SH-SY5Y (cell line): ENCODE results near the gene GGCX.

Experiments used
- GATA2 ChIP-seq: IDR thresholded peaks from 2 replicates; pipeline ENCODE4 v1.6.1; 2011; ENCODE audit warnings: mild to moderate bottlenecking, low read depth, low read length
- GATA3 ChIP-seq: IDR thresholded peaks from 2 replicates; pipeline ENCODE4 v1.6.1; 2011; ENCODE audit warnings: low read depth, mild to moderate bottlenecking, low read length, moderate library complexity

DNA sequence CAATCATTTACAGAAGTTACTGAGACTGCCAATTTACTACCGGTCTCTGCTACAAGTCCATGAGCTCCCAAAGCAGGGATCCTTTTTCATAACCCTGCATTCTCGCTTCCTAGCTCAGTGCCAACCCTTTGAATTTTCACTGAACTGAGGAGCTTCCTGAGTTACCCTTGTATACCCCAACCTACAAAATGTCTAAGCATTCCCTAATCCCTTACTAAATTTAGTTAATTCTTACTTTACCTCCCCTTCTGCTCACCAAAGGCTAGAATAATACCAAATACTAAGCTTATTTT is 12.7 kb downstream of the GGCX start:
- no peak for TF ChIP-seq GATA2
- TF ChIP-seq GATA3: no peak
